GM12801 (cell line): ENCODE measurements around the gene PSMA2.

Experiments used
- TF ChIP-seq, protein P1 (sequence below): IDR thresholded peaks from one replicate; pipeline ENCODE4 v1.5.1; 2011; ENCODE audit warnings: control low read depth; ENCODE audit not compliant: insufficient read length; ENCODE audit errors: extremely low read depth

PSMA2 gene

GRCh38 chr7:42939457-42940240 is 7.7 kb upstream of the PSMA2 start:
- TF ChIP-seq, protein P1, sequence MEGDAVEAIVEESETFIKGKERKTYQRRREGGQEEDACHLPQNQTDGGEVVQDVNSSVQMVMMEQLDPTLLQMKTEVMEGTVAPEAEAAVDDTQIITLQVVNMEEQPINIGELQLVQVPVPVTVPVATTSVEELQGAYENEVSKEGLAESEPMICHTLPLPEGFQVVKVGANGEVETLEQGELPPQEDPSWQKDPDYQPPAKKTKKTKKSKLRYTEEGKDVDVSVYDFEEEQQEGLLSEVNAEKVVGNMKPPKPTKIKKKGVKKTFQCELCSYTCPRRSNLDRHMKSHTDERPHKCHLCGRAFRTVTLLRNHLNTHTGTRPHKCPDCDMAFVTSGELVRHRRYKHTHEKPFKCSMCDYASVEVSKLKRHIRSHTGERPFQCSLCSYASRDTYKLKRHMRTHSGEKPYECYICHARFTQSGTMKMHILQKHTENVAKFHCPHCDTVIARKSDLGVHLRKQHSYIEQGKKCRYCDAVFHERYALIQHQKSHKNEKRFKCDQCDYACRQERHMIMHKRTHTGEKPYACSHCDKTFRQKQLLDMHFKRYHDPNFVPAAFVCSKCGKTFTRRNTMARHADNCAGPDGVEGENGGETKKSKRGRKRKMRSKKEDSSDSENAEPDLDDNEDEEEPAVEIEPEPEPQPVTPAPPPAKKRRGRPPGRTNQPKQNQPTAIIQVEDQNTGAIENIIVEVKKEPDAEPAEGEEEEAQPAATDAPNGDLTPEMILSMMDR, result no peak

DNA sequence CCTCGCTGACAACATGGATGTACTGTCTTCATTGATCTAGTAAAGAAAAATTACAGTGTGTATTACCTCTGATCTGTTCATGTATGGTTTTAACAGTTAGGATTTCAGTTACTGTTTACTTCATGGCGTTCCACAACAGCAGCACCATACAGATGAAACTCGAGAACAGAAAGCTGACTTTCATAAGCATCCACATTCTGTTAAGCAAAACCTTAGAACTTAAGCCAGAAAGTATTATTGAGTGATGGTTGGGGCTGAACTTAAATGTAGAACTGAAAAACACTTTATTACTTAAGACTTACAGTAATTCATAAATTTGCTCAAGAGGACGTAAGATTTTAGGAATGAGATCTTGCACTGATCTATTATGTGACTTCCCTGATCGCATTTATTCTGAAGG is 3.9 kb upstream of the PSMA2 start:
- TF ChIP-seq, protein P1, result no peak

- TF ChIP-seq, protein P1, result no peak
These were observed 2.3 kb upstream of the PSMA2 start for GRCh38 chr7:42934291-42934690.

DNA sequence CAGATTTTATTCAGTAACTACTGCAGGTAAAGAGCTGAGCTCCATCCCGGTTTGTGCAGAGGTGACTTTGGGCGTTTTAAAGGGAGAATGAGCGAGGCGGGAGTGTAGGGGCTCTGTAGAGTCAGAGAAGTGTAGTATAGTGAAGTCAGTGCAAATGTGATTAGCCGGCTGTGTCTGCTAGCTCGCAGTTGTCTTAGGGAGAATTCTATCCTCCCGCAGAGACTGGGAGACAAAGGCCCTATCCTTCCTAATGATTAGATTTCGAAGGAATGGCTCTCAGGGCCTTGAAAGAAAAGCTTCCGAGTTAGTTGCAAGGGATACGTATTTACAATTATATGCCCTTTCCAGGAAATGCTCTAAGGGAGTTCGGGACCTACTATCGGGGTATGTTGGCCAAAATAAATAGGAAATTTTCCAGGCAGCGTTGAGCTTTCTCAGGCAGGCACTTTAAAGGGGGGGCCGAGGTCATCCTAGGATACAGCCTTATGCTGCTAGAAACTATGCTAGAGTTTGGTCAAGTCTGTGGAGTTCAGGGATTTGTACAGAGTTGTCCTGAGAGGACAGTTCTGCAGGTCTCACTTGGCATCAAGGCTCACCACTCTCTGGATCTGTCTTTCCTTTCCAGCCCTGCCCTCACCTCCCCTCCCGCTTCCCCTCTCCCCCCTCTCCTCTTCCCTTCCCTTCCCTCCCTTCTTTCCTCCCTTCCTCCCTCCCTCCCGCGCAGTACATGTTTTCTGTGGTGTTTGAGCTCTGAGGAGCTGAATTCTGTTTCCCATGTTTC is 1.0 kb upstream of the PSMA2 start:
- TF ChIP-seq, protein P1, result no peak

DNA sequence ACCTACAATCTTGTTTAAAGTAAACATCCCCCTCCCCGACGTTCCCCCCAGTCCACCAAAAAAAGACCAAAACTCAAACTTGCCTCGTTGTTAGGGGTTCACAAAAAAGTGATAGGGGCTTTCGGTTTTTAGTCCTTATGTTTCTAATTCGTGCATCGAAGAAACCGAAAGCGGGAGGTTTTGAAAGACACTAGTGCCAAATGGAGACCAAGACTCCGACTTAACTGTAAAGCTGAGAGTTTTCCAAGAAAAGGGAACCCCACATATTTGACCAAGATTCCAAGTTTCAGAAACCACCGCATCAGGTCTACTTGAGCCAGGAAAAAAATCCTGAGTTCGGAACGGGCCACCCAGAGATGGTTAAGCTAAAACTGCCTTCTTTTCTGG is 534 bp downstream of the PSMA2 start:
- TF ChIP-seq, protein P1, result no peak

- TF ChIP-seq, protein P1, result no peak
These were observed 1.1 kb downstream of the PSMA2 start for GRCh38 chr7:42930889-42931288.

- TF ChIP-seq, protein P1, result no peak
These were observed 2.5 kb downstream of the PSMA2 start for GRCh38 chr7:42929449-42929848.
